Thyroid gland (tissue), 4 donors: Measurements from ENCODE around the gene INSYN2A. TPM values are rescaled to one million over a fixed set of nuclear protein-coding genes. Genes with fewer than 3 reads are reported as not detected.

Experiments used
- DNase-seq, 2 donors: peaks; one replicate each; pipeline ENCODE4 v3.0.0-alpha.2; 2019
- H3K27ac ChIP-seq, 3 donors: fragments of 200-600 bp; sonication (generic); 1 replicate in 2 of 3; 2 replicates in 1 of 3; pipeline ENCODE4 v1.5.1; 2016 to 2019; ENCODE audit warnings: mild to moderate bottlenecking in 1 of 3, moderate library complexity in 1 of 3
- H3K27me3 ChIP-seq: fragments of 200-600 bp; sonication (generic); one replicate; pipeline ENCODE4 v1.5.1; 2019
- H3K36me3 ChIP-seq, 2 donors: fragments of 200-600 bp; sonication (generic); one replicate each; pipeline ENCODE4 v1.5.1; 2016 to 2019
- H3K4me1 ChIP-seq, 2 donors: fragments of 200-600 bp; sonication (generic); one replicate each; pipeline ENCODE4 v1.5.1; 2017 to 2019
- H3K4me3 ChIP-seq, 3 donors: fragments of 200-600 bp; sonication (generic); replicated peaks in 1 of 3; 1 replicate in 2 of 3; 2 replicates in 1 of 3; pipeline ENCODE4 v1.5.1; 2016; ENCODE audit warnings: mild to moderate bottlenecking in 1 of 3
- H3K9me3 ChIP-seq: fragments of 200-600 bp; sonication (generic); one replicate; pipeline ENCODE4 v1.5.1; 2017
- CTCF ChIP-seq, 6 experiments: fragments of 200-600 bp in 3 of 6; fragments of 450-650 bp in 3 of 6; sonication (generic) in 3 of 6; IDR thresholded peaks; one replicate each; pipeline ENCODE4 v1.5.1; 2016 to 2019; ENCODE audit warnings: antibody characterized with exemption in 6 of 6, mild to moderate bottlenecking in 2 of 6, inconsistent platforms in 1 of 6, moderate library complexity in 1 of 6
- POLR2A ChIP-seq, 2 donors: fragments of 450-650 bp; IDR thresholded peaks; one replicate each; pipeline ENCODE4 v1.6.1; 2017; ENCODE audit warnings: antibody characterized with exemption in 2 of 2, mild to moderate bottlenecking in 2 of 2, moderate library complexity in 1 of 2
- WGBS, 2 donors: methylation state at CpG; one replicate each; pipeline ENCODE4 v1.1.5; 2017; 5-methylcytosine and 5-hydroxymethylcytosine counted together
- intact Hi-C: fragments of 100-400 bp; cut with DNase I; formaldehyde crosslinking; loops from one replicate; pipeline ENCODE4 v1.15.1; 2023
- total RNA-seq, 4 donors: library from RNA; depleted of rRNA; stranded (reverse); fragments of >200 nt; gene quantifications; one replicate each; pipeline ENCODE4 v1.2.3, GENCODE V29; 2016

The INSYN2A gene
- total RNA-seq, 4 donors from 2014 or later, result 0.27 TPM; not detected in 3

GRCh38 chr10:127236266-127236665 is 39.9 kb upstream of the INSYN2A start:
- WGBS, 2 donors, result 82 to 93% methylated on average over 3 of the region's 3 CpGs
- TF ChIP-seq POLR2A (IDR thresholded peaks at IDR 0.05) (no peak), CTCF (IDR thresholded peaks at IDR 0.05) (no peak)
- H3K4me1 ChIP-seq, result no peaks in the 10 kb centered on the region
- H3K27me3 ChIP-seq, result no peaks in the 10 kb centered on the region
- H3K9me3 ChIP-seq, result no peaks in the 10 kb centered on the region
- H3K27ac ChIP-seq, result no peak overlapping the region
- H3K36me3 ChIP-seq, result no peaks in the 10 kb centered on the region
- intact Hi-C loops, result no loop called here
- DNase-seq, result no peak
- no peak overlapping the region for H3K4me3 ChIP-seq

- 81 to 89% methylated on average over 1 of the region's 1 CpG for WGBS, 2 donors
- no peaks in the 10 kb centered on the region for H3K36me3 ChIP-seq
- no peak for DNase-seq
- TF ChIP-seq POLR2A (IDR thresholded peaks at IDR 0.05) (no peak), CTCF (IDR thresholded peaks at IDR 0.05) (no peak)
- no peaks in the 10 kb centered on the region for H3K4me1 ChIP-seq
- H3K4me3 ChIP-seq, result no peak overlapping the region
- intact Hi-C loops, result no loop called here
- H3K27ac ChIP-seq, result no peak overlapping the region
- H3K27me3 ChIP-seq, result no peaks in the 10 kb centered on the region
- H3K9me3 ChIP-seq, result no peaks in the 10 kb centered on the region
These were observed 38.0 kb upstream of the INSYN2A start for GRCh38 chr10:127234306-127234800.

GRCh38 chr10:127228195-127228787 is 31.9 kb upstream of the INSYN2A start:
- Histone ChIP-seq H3K36me3 (no peaks in the 10 kb centered on the region), H3K27me3 (no peaks in the 10 kb centered on the region), H3K27ac (no peak overlapping the region), H3K9me3 (no peaks in the 10 kb centered on the region), H3K4me3 (no peak overlapping the region), H3K4me1 (no peaks in the 10 kb centered on the region)
- no peak for TF ChIP-seq CTCF (IDR thresholded peaks at IDR 0.05)
- no peak for TF ChIP-seq POLR2A (IDR thresholded peaks at IDR 0.05)
- intact Hi-C loops, result no loop called here
- WGBS, 2 donors, result 78 to 84% methylated on average over 12 of the region's 12 CpGs
- no peak for DNase-seq

GRCh38 chr10:127227663-127228062 is 31.3 kb upstream of the INSYN2A start:
- Histone ChIP-seq H3K9me3 (no peaks in the 10 kb centered on the region), H3K4me3 (no peak overlapping the region), H3K27ac (no peak overlapping the region), H3K36me3 (no peaks in the 10 kb centered on the region), H3K4me1 (no peaks in the 10 kb centered on the region), H3K27me3 (no peaks in the 10 kb centered on the region)
- TF ChIP-seq CTCF (IDR thresholded peaks at IDR 0.05) (no peak), POLR2A (IDR thresholded peaks at IDR 0.05) (no peak)
- 85 to 94% methylated on average over 1 of the region's 1 CpG for WGBS, 2 donors
- no peak for DNase-seq
- intact Hi-C loops, result no loop called here

- Histone ChIP-seq H3K4me1 (no peaks in the 10 kb centered on the region), H3K36me3 (no peaks in the 10 kb centered on the region), H3K27me3 (no peaks in the 10 kb centered on the region), H3K4me3 (no peak overlapping the region), H3K9me3 (no peaks in the 10 kb centered on the region), H3K27ac (no peak overlapping the region)
- TF ChIP-seq CTCF (IDR thresholded peaks at IDR 0.05), result no peak
- TF ChIP-seq POLR2A (IDR thresholded peaks at IDR 0.05), result no peak
- intact Hi-C loops, result no loop called here
- no peak for DNase-seq
- WGBS, 2 donors, result 93 to 94% methylated on average over 10 of the region's 10 CpGs
These were observed 30.6 kb upstream of the INSYN2A start for GRCh38 chr10:127227027-127227426.
